Body of pancreas (tissue), 4 donors: ENCODE results near the gene TCTN2.

ENCODE experiments used
- POLR2A ChIP-seq, 3 donors: fragments of 450-650 bp; IDR thresholded peaks; one replicate each; pipeline ENCODE4 v1.6.1; 2016; ENCODE audit warnings: antibody characterized with exemption in 3 of 3, mild to moderate bottlenecking in 2 of 3
- TF ChIP-seq, protein P1 (sequence below), 7 experiments: fragments of 450-650 bp in 4 of 7; fragments of 200-600 bp in 3 of 7; sonication (generic) in 3 of 7; IDR thresholded peaks; one replicate each; pipeline ENCODE4 v1.5.1; 2016 to 2019; ENCODE audit warnings: antibody characterized with exemption in 7 of 7

DNA sequence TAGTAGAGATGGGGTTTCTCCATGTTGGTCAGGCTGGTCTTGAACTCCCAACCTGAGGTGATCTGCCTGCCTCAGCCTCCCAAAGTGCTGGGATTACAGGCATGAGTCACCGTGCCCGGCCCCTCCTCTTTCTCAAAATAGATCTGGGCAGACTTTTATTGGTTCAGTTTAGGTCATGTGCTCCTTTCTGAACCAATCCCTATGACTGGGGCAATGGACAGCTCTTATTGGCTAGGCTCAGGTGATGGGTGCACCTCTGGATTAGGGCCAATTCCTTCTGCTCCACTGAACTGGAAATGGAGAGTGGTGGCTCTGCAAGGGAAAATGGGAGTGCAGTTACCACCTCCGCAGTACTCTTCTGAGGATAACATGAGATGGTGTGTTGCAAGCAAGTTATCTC, 35.0 kb downstream of the TCTN2 start:
- TF ChIP-seq POLR2A (IDR thresholded peaks at IDR 0.05): no peak
- TF ChIP-seq, protein P1, sequence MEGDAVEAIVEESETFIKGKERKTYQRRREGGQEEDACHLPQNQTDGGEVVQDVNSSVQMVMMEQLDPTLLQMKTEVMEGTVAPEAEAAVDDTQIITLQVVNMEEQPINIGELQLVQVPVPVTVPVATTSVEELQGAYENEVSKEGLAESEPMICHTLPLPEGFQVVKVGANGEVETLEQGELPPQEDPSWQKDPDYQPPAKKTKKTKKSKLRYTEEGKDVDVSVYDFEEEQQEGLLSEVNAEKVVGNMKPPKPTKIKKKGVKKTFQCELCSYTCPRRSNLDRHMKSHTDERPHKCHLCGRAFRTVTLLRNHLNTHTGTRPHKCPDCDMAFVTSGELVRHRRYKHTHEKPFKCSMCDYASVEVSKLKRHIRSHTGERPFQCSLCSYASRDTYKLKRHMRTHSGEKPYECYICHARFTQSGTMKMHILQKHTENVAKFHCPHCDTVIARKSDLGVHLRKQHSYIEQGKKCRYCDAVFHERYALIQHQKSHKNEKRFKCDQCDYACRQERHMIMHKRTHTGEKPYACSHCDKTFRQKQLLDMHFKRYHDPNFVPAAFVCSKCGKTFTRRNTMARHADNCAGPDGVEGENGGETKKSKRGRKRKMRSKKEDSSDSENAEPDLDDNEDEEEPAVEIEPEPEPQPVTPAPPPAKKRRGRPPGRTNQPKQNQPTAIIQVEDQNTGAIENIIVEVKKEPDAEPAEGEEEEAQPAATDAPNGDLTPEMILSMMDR (IDR thresholded peaks at IDR 0.05): no peak
